ENCODE measurements around the gene PHIP.

DNA sequence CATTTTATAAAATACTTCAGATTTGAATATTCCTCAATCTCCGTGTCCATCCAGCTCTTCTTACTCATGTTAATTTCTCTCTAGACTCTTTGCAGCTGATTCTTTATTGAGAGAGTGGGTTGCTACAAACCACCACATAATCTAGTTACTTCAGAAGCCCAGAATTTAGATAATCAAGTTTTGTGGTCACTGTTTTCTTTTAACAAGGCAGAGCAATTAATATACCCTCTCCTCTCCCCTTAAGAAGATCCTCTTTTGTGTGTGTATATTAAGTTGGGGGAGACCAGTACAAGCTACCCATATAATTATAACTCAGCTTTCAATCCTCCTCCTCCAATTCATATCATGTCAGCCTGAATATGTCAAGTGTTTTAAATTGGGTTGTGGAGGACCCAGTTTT, 115.6 kb downstream of the PHIP start:
- TF ChIP-seq CTCF (IDR thresholded peaks at IDR 0.05; ENCODE audit: low read depth, low read length) = no peak
- TF ChIP-seq POLR2A (IDR thresholded peaks at IDR 0.05; ENCODE audit: extremely low read depth, insufficient read length) = no peak
- no peak for TF ChIP-seq MYC (IDR thresholded peaks at IDR 0.05; ENCODE audit: low read depth, low read length)
- TF ChIP-seq, protein P1, sequence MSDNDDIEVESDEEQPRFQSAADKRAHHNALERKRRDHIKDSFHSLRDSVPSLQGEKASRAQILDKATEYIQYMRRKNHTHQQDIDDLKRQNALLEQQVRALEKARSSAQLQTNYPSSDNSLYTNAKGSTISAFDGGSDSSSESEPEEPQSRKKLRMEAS (IDR thresholded peaks at IDR 0.05; ENCODE audit: low read depth, low read length) = no peak
